ENCODE data around the gene RPL29.

RPL29 gene

DNA sequence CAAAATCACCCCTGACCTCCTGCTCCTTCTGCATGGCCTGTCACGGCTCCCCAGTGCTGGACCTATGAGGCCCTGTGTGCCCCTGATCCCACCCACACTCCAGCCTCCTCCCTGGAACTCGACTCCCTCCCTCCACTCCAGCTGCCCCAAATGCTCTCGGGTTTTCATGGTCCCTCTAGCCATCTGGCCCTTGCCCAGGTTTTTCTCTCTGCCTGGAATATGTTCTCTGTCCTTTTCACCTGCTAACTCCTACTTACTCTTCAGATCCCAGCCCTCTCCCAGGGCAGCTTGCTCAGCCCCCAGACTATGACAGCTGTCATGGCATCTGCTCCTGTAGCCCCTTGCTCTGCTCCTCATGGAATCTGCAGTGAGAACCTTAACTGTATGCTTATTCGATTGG lies 30.3 kb upstream of the RPL29 start:
- DNase-seq: no peak

- DNase-seq: no peak
Observed at GRCh38 chr3:52025453-52025852, 29.8 kb upstream of the RPL29 start.

GRCh38 chr3:52024765-52025452 lies 29.2 kb upstream of the RPL29 start:
- DNase-seq: no peak

DNA sequence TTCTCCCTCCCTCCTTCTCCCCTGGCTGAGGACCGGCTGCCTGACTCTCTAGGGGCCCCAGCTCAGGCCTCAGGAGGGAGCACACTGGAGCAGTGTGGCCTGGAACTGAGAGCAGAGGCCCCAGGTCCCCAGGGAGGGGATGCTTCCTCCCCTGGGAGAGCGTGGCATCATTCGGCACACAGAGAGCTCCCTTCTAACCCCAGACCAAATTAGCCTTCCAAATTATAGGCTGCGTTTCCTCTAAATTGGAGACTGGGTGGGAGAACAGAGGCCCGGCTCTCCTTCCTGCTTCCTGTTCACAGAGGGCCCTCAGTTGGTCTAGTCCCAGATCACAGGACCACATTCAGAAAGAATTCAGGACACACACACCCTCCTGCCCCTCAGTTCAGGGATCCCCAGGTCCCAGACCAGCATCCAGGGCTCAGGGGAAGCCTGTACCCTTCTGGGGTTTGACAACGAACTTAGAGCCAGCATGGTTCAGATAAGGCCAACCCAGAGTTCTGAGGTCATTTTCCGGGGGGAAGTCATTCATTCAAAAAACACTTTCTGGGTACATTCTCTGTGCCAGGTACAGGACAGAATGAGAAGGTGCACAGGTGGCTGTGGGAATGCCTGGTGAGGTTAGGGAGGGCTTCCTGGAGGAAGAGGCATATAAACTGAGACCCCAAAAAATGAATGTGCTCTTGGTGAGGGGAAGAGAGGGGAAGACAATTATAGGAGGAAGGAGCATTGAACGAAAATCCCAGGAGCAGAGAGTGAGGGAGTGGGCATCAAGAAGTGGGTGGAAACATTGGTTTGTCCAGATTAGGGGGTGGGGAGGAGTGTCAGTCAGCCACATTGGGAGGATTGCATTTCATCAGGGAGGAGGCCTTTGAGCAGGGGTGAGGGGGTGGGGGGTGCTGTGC lies 28.4 kb upstream of the RPL29 start:
- DNase-seq: no peak

DNA sequence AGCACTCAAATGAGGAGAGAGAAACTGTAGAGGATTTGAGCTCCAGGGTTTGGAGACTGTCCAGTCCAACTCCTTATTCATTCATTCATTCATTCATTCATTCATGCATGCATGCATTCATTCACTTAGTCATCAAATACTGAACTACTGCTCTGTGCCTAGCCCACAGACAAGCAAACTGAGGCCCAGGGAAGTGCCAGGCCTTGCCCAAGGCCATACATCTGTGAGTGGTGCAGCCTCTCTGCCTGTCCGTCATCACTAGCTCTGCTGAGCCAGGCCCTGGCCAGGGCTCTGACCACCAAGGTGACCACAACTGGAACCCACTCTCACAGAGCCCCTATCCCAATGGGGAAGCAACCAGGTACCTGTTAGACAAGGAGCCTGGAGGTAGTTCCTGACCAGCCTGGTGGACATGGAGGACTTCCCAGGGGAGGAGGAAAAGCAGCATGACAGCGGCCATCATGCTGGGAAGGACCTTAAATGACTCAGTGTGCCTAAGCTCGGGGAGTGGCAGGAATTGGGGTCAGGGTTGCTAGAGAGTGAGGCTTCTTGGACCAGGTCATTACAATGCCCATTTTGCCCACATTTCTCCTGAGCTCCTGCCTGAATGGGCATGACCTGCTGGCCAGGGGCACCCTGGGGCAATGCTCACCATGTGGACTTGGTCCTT lies 27.5 kb upstream of the RPL29 start:
- no peak for DNase-seq

GRCh38 chr3:52022323-52023100 lies 26.8 kb upstream of the RPL29 start:
- peak in 15 of 58 donors; percentile 21 to 77 (median 41) for DNase-seq

- peak in 8 of 58 donors; percentile 20 to 70 (median 24) for DNase-seq
Observed at GRCh38 chr3:52021489-52022268, 26.0 kb upstream of the RPL29 start.

DNA sequence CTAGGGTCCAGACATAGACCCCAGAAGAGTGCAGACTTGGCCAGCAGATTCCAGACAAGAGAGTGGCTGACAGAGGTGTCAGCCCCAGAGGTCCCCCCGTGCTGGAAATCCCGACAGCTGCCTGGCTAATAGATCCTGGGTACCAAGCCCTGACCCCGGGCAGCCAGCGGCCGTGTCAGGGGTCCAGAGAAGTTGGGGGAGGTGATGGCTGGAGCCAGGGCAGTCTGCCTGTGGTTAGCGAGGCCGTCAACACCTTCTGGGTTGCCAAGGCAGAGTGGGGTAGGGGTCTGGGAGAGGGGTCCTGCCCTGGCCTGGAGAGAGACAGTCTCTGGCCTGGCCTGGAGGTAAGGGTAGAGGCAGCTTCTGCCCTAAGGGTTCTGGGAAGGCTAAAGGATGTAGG lies 25.1 kb upstream of the RPL29 start:
- DNase-seq: no peak

DNA sequence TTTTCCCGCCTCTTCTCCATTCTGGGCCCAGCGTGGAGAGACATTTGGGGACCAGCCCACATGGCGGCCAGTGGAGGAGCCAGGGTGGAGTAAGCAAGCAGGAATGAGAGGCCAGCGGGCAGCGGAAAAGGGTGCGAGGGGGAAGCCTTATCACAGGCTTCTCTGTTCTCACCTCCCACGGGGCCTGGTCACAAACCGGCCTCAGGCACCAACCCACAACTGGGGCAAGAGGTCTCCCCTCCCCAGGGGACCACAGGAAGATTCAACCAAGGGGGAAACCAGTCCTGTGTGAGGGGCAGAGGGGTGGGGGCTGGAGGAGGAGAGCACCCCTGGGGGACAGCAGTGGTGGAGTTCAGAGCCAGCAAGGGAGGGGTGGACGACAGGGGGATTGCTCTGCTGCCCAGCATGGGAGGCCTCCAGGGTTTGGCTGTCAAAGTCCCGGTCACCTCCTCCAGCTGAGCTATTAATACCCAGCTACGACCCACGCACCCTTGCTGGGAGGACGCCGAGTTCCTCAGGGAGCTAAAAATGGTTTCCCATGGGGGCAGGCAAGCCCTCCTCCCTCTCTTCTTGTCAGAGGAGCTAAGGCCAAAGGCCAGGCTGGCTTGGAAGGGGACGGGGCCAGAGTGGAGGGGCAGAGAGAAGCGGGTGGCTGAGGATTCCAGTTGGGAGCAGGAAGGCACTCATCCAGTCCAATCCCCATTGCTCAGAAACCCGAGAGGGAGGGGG lies 23.8 kb upstream of the RPL29 start:
- peak in 1 of 58 donors; percentile 20 for DNase-seq

DNA sequence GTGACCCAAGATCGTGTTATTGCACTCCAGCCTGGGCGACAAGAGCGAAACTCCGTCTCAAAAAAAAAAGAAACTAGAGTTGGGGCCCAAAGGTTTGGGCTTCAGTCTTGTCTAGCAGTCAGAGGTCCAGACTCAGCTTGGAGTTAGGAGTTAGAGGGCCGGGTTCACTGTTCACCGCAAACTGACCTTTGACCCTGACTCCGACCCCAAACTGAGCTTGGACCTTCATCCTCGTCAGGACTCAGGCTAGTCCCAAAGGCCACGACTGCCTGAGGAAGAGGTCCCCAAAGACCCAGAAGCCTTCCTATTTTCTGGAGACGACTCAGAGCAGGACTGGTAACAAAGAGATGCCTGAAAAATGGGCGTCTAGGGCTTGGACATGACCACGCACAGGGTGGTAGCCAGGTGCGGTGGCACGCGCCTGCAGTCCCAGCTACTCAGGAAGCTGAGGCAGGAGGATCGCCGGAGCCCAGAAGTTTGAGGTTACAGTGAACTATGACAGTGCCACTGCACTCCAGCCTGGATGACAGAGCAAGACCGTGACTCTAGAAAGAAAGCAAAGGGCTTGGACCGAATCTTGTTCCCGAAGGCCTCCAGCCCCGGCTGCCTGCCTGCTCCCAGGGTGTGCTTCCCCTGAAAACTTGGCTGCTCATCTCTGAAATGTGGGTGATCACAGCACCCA lies 22.8 kb upstream of the RPL29 start:
- no peak for DNase-seq

DNA sequence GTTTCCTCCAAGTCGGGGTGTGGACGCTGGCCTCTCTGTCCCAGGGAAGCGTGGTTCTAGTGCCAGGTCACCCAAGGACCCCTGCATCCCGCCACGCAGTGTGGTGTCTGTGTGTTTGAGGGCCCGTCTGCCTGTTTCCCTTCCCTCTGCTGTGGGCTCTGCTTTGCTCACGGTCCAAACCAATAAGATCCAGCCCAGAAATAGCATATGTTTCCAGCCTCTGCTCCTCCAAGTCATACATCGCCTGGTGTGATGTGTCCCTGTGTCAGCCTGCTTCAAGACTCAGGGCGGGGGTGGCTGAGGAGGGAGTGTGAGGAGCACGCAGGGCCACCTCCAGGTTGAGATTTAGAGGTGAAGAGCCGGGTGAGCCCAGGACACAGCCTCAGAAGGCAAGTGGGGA lies 21.9 kb upstream of the RPL29 start:
- DNase-seq: peak in 7 of 58 donors; percentile 6 to 42 (median 24)

DNA sequence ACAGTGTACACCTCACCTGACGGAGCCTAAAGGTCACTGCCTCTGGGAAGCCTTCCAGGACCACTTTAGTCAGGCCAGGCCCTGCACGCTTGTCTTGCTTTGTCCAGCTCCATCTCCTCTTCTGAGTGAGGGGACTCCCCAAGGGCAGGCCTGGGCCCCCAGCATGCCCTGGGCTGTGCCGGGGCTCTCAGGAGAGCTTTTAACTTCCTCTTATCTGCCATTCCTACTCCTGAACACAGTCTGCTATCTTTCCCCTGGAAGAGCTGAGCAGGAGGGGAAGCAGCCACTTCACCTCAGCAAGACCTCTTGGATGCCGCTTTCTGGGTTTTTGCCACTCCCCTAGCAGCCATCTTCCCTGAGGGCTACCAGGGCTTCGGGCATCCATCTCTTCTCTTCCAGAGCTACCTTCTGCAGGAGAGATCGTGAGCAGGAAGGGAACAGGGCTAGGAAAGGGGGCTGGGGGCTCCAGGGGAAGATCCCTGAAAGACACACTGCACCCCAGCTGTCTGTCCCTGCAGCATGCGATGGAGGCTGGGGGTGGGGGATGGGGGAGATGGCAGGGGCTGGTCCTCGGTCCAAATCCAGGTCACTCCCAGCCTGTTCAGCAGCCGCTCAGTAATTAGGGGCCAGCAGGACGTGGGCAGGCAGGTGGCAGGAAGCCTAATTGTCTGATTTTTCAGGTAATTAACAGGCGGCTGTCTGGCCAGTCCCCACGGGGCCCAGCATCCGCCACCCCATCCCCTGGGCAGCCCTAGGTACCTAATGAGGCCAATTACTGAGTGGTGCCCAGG lies 19.9 kb upstream of the RPL29 start:
- no peak for DNase-seq

- peak in 1 of 58 donors; percentile 10 for DNase-seq
Observed at GRCh38 chr3:52014613-52015012, 18.9 kb upstream of the RPL29 start.

GRCh38 chr3:52013802-52014598 lies 18.3 kb upstream of the RPL29 start:
- no peak for DNase-seq

GRCh38 chr3:52012699-52013098 lies 17.0 kb upstream of the RPL29 start:
- DNase-seq: no peak

GRCh38 chr3:52010431-52010830 lies 14.7 kb upstream of the RPL29 start:
- DNase-seq: no peak

DNA sequence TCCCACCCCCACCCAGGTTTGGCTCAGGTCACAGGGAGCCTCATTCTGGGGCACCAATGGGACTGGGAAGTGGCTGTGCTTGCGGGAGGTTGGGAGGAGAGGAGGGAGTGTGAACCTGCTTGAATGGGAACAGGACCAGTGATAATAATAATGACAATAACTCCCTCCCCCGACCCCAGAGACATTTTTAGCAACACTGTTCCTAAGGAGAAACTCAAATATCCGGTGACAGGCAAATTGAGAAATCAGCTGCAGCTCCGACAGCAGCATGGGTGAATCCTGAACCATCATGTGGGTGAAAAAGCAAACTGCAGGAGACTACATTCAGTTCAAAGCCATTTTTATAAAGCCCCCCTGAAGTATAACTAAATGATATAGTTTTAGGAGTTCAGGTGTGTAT lies 11.6 kb upstream of the RPL29 start:
- peak in 1 of 58 donors; percentile 26 for DNase-seq

GRCh38 chr3:52006820-52007133 lies 11.1 kb upstream of the RPL29 start:
- DNase-seq: no peak

All from anterior cingulate cortex (tissue), 58 donors.